ENCODE measurements around the gene TMEM72.

TMEM72 gene

DNA sequence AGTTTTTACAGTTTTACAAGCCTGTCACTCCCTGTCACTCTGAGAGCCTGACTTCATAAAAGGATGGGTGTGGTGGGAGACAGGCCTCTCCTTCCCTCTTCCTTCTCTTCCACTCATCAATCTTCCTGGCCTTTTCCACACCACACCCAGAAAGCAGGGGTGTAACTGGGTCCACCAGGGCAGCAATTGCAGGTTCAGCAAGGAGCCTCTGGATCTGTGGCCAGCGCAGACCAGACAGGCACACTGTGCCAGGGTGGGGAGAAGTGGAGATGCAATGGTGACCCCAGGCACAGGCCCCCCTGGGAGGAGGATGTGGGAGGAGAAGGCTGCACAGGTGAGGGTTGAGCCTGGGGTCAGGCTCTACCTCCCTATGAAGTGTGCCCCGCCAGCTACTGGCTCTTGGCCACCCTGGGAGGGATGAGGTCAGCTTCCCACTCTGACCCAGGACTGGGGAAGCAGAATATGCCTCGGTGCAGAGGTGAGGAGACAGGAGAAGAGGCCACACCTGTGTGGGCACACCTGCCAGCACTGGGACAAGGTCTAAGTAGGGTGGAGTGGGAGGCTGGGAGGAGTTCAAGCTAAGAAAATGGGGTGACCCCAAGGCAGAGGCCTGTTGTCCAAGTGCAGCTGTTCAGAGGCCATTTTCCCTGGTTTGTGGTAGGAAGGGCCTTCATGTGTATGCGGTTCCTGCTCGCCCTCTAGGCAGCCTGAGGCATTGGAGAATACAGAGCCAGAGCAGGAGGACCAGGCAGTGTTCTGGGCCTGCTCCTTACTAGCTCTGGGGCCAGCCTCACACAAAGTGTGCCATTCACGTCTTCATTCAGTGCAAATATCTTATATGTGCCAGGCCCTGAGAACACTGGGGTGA lies 20.2 kb upstream of the TMEM72 start:
- no peak for DNase-seq

DNA sequence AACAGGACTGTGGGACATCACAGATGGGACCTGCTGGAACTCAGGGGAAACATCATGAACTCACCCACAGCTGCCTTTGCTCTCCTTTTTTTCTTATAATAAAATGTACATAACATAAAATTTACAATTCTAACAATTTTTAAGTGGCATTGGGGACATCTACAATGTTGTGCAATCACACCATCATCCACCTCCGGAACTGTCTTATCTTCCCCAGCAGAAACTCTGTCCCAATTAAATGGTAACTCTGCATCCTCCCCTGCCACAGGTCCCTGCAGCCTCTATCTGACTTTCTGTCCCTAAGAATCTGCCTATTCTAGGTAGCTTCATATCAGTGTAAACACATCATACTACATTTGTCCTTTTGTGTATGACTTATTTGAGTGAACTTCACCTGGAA lies 19.4 kb upstream of the TMEM72 start:
- no peak for DNase-seq

- DNase-seq: no peak
Measured at GRCh38 chr10:44893604-44894468, 17.3 kb upstream of the TMEM72 start.

- no peak for DNase-seq
Measured at GRCh38 chr10:44894691-44895090, 16.4 kb upstream of the TMEM72 start.

GRCh38 chr10:44895280-44895679 lies 15.9 kb upstream of the TMEM72 start:
- no peak for DNase-seq

GRCh38 chr10:44897049-44897448 lies 14.1 kb upstream of the TMEM72 start:
- DNase-seq: no peak

- DNase-seq: no peak
Measured at GRCh38 chr10:44898665-44899064, 12.5 kb upstream of the TMEM72 start.

DNA sequence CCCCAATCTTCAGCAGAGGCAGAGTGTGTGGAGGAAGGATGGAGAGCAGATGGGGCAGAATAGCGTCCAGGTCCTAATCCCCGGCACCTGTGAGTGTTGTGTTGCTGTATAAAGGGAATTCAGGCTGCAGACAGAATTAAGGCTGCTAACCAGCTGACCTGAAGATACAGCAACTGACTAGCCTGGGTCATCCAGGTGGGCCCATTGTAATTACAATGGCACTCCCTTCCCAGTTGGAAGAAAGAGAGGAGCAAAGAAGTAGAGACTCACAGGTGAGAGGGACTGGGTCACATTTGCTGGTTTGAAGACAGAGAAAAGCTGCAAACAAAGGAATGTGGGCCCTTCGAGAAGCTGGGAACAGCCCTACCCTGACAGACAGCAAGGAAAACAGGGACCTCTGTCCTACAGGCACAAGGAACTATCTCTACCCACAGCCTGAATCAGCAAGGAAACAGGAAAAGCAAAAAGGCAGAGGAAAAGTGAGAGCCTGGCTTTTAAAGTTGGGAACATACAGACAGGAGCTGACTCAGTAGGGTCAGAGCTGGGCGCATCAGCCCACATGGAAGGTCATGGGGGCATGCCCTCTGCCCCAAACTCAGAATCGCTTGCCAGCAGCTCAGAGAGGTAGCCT lies 11.6 kb upstream of the TMEM72 start:
- no peak for DNase-seq

GRCh38 chr10:44902941-44903545 lies 8.1 kb upstream of the TMEM72 start:
- DNase-seq: no peak

GRCh38 chr10:44906486-44906885 lies 4.7 kb upstream of the TMEM72 start:
- no peak for DNase-seq

DNA sequence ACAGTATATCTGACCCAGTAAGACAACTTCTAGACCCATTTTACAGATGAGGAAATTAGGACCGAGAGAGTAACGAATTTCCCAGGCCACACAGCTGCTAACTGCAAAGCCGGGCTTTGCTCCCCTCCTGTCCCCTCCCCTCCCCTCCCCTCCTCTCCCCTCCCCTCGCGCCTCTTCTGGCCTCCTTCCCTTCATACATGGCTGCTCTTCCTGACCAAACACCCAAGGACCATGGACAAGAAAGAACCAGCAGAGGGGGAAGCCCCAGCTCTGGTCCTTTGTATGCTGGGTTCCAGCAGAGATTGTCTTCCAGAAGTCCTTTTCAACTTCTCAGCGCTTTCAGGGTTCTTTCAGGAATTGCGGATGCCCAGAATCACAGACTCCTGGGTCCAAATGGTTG lies 3.6 kb upstream of the TMEM72 start:
- DNase-seq: no peak

GRCh38 chr10:44908066-44908749 lies 2.9 kb upstream of the TMEM72 start:
- no peak for DNase-seq

DNA sequence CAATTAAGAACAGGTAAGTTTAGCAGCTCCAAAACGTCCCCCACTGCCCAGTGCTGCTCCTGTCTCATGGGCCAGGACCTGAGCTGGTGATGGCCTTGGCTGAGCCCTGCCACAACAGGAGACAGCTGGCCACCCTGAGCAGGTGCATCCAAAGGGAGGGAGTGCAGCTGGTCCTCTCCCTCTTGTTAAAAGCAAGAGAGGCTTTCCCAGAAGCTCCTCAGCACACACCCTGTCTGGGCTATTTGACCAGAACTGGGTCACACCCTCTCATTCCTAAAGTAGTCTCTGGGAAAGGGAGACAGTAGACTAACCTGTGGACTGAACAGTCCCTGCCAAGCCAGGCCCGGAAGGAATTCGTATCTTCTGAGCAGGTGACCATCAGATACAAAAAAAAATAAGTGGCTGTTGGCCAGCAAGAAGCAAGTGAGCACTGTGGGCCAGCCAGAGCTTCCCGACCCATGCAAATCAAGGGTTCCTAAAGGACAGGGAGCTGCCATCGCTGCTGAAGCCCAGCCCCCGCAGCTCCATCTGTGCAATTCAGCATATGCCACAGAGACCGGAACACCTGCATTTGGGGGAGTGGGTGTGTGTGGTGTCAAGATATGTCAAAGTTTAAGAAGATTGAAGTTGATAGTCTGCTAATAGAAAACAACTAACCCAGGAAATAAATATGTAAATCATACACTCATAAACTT lies 2.1 kb upstream of the TMEM72 start:
- DNase-seq: no peak

- no peak for DNase-seq
Measured at GRCh38 chr10:44909910-44910309, 1.2 kb upstream of the TMEM72 start.

DNA sequence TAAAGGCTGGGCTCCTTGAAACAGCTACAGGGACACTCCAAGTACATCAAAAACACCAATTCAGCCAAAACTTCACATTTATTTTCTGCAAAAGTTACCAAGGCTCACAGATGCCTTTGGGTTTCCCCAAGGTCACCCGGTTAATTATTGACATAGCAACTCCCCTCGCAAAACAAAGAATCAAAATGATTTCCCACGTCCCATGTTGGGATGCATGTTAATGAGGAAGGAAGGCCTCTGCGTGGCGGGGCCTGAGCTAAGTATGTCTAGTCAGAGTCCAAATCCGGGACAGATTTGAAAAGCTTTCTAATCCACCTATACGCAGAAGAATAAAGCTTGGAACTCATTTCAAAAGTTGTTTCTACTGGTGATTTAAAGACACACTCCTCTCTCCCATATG lies 535 bp upstream of the TMEM72 start:
- DNase-seq: no peak

DNA sequence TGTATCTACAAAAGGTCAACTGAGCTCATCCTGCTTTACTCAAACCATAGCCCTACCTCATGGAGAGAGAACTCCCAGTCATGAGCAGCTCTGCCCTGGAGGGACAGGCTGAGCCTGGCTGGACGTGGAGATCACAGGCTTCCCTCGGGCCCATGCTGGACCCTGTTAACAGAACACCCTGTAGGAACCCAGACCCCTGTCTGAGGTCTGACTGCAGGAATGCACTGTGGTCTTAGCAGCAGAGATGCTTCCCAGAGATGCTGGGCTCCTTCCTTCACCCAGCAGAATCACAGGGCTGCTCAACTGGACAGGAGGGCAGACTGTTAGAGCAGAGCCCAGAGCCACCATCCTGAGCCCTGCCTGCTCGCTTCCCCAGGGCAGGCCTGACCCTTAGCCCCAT lies 814 bp downstream of the TMEM72 start:
- DNase-seq: no peak

DNA sequence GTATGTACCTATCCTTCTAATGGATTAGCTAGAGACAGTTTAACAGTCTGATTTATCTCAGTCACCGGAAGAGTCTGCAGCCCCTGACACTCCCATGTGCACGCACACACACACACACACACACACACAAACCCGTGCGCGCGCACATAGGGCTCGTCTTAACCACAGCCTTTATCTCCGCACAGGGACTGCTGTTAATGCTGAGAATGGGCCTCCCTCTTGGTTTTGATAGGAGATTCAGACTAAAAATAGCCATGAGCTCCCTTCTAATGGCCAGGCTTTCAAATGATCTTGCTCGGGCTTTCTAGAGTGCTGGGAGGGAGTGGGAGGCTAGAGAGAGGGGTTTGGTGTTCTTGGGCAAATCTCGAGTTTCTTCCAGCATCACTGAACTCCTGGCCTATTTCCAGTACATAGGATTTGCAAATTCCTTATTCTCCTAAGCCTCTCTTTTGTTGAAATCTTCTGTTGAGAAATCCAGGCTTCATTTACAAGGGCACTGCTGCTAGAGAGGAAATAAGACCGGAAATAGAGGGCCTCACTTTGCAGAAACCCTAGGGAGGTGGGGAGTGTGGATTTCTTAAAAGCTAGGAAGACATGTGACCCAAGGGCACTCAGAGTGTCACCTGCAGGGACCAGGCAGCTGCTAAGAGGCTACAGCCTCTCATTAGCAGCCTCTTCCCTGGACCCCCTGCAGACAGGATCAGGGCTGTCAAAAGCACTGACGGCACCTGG lies 2.4 kb downstream of the TMEM72 start:
- DNase-seq: no peak

GRCh38 chr10:44914891-44915290 lies 3.8 kb downstream of the TMEM72 start:
- no peak for DNase-seq

DNA sequence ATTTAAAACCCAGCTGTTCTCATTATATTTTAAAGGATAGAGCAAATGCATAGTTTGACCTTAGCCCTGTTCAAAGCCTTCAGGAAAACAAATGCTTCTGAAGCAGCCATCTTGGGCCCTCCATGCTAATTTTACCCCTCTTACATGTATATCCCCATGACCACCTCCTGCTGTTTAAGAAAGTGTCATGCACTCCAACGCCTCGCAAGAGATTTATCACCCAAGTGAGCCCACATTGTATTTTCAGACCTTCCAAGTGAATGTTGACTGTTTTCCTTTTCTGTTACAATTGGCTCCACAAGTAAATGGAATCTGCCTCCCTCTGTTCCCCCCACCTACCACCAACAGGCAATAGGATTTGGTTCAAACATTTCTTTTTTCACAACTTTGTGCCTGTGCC lies 5.3 kb downstream of the TMEM72 start:
- no peak for DNase-seq

DNA sequence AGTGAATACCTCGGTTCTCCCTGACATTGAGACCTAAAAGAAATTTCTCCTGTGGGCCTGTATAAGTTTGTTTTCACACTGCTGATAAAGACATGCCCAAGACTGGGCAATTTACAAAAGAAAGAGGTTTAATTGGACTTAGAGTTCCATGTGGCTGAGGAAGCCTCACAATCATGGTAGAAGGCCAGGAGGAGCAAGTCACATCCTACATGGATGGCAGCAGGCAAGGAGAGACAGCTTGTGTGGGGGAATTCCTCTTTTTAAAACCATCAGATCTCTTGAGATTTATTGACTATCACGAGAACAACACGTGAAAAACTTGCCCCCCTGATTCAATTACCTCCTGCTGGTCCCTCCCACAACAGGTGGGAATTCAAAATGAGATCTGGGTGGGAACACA lies 6.7 kb downstream of the TMEM72 start:
- DNase-seq: no peak

GRCh38 chr10:44920252-44920651 lies 9.1 kb downstream of the TMEM72 start:
- no peak for DNase-seq
